Tibial nerve (tissue), 4 donors: ENCODE data around the gene SHMT2. TPM values are rescaled to one million over a fixed set of nuclear protein-coding genes. Genes with fewer than 3 reads are reported as not detected.

Experiments used
- DNase-seq, 2 donors: peaks; one replicate each; pipeline ENCODE4 v3.0.0-alpha.2; 2019; ENCODE audit warnings: low spot score in 2 of 2
- H3K27ac ChIP-seq, 4 donors: fragments of 200-600 bp; sonication (generic) in 3 of 4; one replicate each; pipeline ENCODE4 v1.5.1; 2017 to 2019; ENCODE audit warnings: mild to moderate bottlenecking in 1 of 4
- H3K27me3 ChIP-seq, 2 donors: fragments of 200-600 bp; sonication (generic) in 1 of 2; one replicate each; pipeline versions ENCODE4 v1.5.1 to v1.6.0; 2017 to 2019
- H3K36me3 ChIP-seq, 3 donors: fragments of 200-600 bp; sonication (generic); one replicate each; pipeline ENCODE4 v1.5.1; 2018 to 2019
- H3K4me1 ChIP-seq, 4 donors: fragments of 200-600 bp; sonication (generic) in 3 of 4; one replicate each; pipeline ENCODE4 v1.5.1; 2017 to 2019
- H3K4me3 ChIP-seq, 4 donors: fragments of 200-600 bp; sonication (generic) in 3 of 4; one replicate each; pipeline ENCODE4 v1.5.1; 2017 to 2019; ENCODE audit warnings: mild to moderate bottlenecking in 1 of 4, moderate library complexity in 1 of 4
- H3K9me3 ChIP-seq, 4 donors: fragments of 200-600 bp; sonication (generic) in 3 of 4; one replicate each; pipeline ENCODE4 v1.5.1; 2017 to 2019
- CTCF ChIP-seq, 5 experiments: fragments of 200-600 bp in 3 of 5; fragments of 450-650 bp in 2 of 5; sonication (generic) in 3 of 5; IDR thresholded peaks; one replicate each; pipeline ENCODE4 v1.5.1; 2016 to 2019; ENCODE audit warnings: antibody characterized with exemption in 5 of 5, mild to moderate bottlenecking in 3 of 5, moderate library complexity in 2 of 5
- EP300 ChIP-seq, 2 donors: sonication (generic); formaldehyde crosslinking; IDR thresholded peaks; one replicate each; pipeline ENCODE4 v1.6.1; 2017; ENCODE audit warnings: antibody characterized with exemption in 2 of 2, mild to moderate bottlenecking in 1 of 2
- POLR2A ChIP-seq, 2 donors: fragments of 450-650 bp; IDR thresholded peaks; one replicate each; pipeline ENCODE4 v1.6.1; 2017; ENCODE audit warnings: antibody characterized with exemption in 2 of 2, mild to moderate bottlenecking in 2 of 2, moderate library complexity in 2 of 2
- WGBS, 2 donors: methylation state at CpG; one replicate each; pipeline ENCODE4 v1.1.5; 2018; 5-methylcytosine and 5-hydroxymethylcytosine counted together
- total RNA-seq, 4 donors: library from RNA; depleted of rRNA; stranded (reverse); fragments of >200 nt; gene quantifications; one replicate each; pipeline ENCODE4 v1.1.0, GENCODE V29; 2016

SHMT2 gene
- total RNA-seq, 4 donors from 2014 or later, result 18.4 to 77.3 (median 32.6) TPM

- peak overlapping the region; percentile 44 to 77 (median 64) for H3K4me3 ChIP-seq
- TF ChIP-seq EP300 (IDR thresholded peaks at IDR 0.05), result no peak
- TF ChIP-seq CTCF (IDR thresholded peaks at IDR 0.05), result no peak
- no peak for TF ChIP-seq POLR2A (IDR thresholded peaks at IDR 0.05)
- no peaks in the 10 kb centered on the region for H3K9me3 ChIP-seq
- peaks cover 0 to 25% of the 10 kb centered on the region in 2 donors for H3K27me3 ChIP-seq
- no peak for DNase-seq
- H3K36me3 ChIP-seq, result peaks cover 0 to 40% (median 14%) of the 10 kb centered on the region in 3 donors
- peak overlapping the region; percentile 15 to 93 (median 78) for H3K27ac ChIP-seq
- peaks cover 4 to 55% (median 25%) of the 10 kb centered on the region in 4 donors for H3K4me1 ChIP-seq
- WGBS, 2 donors, result 37 to 46% methylated on average over 10 of the region's 10 CpGs
Observed at GRCh38 chr12:57230381-57231155, 1.1 kb downstream of the SHMT2 start.

GRCh38 chr12:57231276-57232021, 1.9 kb downstream of the SHMT2 start:
- H3K4me1 ChIP-seq, result peaks cover 4 to 55% (median 26%) of the 10 kb centered on the region in 4 donors
- no peak for DNase-seq
- H3K27me3 ChIP-seq, result peaks cover 0 to 20% of the 10 kb centered on the region in 2 donors
- peaks cover 0 to 40% (median 14%) of the 10 kb centered on the region in 3 donors for H3K36me3 ChIP-seq
- no peak for TF ChIP-seq POLR2A (IDR thresholded peaks at IDR 0.05)
- TF ChIP-seq EP300 (IDR thresholded peaks at IDR 0.05), result no peak
- no peak for TF ChIP-seq CTCF (IDR thresholded peaks at IDR 0.05)
- H3K27ac ChIP-seq, result no peak overlapping the region
- H3K9me3 ChIP-seq, result no peaks in the 10 kb centered on the region
- H3K4me3 ChIP-seq, result no peak overlapping the region
- 84 to 95% methylated on average over 10 to 13 of the region's 13 CpGs for WGBS, 2 donors

- TF ChIP-seq CTCF (IDR thresholded peaks at IDR 0.05) (no peak), EP300 (IDR thresholded peaks at IDR 0.05) (no peak), POLR2A (IDR thresholded peaks at IDR 0.05) (no peak)
- Histone ChIP-seq H3K27ac (no peak overlapping the region), H3K9me3 (no peaks in the 10 kb centered on the region), H3K4me1 (peaks cover 4 to 55% (median 22%) of the 10 kb centered on the region in 4 donors), H3K4me3 (no peak overlapping the region), H3K36me3 (peaks cover 0 to 40% (median 14%) of the 10 kb centered on the region in 3 donors), H3K27me3 (peaks cover 0 to 20% of the 10 kb centered on the region in 2 donors)
- WGBS, 2 donors, result 80 to 84% methylated on average over 18 to 19 of the region's 19 CpGs
- no peak for DNase-seq
Observed at GRCh38 chr12:57232156-57232756, 2.7 kb downstream of the SHMT2 start.

- Histone ChIP-seq H3K36me3 (peaks cover 0 to 40% (median 14%) of the 10 kb centered on the region in 3 donors), H3K9me3 (no peaks in the 10 kb centered on the region), H3K27ac (peak overlapping the region in 2 of 4 donors; percentile 43 to 76), H3K4me1 (peaks cover 4 to 67% (median 32%) of the 10 kb centered on the region in 4 donors), H3K27me3 (peaks cover 0 to 25% of the 10 kb centered on the region in 2 donors), H3K4me3 (no peak overlapping the region)
- TF ChIP-seq CTCF (IDR thresholded peaks at IDR 0.05) (no peak), POLR2A (IDR thresholded peaks at IDR 0.05) (no peak), EP300 (IDR thresholded peaks at IDR 0.05) (no peak)
- no peak for DNase-seq
- WGBS, 2 donors, result 74 to 87% methylated on average over 12 to 15 of the region's 15 CpGs
Observed at GRCh38 chr12:57233357-57234232, 4.1 kb downstream of the SHMT2 start.
